CD4-positive, alpha-beta T cell treated with Interleukin-1 beta for 1 hour (primary cell): ENCODE results near the gene KLC4.
A peak's percentile ranks its signal among the peaks of the same experiment; 100 is the strongest.
"Not testable (repeated sequence)": the region's sequence is repeated elsewhere in the genome, so short reads cannot be mapped to it uniquely, and the experiment has no call there.

Experiments used
- DNase-seq, 2 donors: peaks; one replicate each; pipeline ENCODE4 v3.0.0-alpha.2; 2020 to 2022

KLC4 gene

DNA sequence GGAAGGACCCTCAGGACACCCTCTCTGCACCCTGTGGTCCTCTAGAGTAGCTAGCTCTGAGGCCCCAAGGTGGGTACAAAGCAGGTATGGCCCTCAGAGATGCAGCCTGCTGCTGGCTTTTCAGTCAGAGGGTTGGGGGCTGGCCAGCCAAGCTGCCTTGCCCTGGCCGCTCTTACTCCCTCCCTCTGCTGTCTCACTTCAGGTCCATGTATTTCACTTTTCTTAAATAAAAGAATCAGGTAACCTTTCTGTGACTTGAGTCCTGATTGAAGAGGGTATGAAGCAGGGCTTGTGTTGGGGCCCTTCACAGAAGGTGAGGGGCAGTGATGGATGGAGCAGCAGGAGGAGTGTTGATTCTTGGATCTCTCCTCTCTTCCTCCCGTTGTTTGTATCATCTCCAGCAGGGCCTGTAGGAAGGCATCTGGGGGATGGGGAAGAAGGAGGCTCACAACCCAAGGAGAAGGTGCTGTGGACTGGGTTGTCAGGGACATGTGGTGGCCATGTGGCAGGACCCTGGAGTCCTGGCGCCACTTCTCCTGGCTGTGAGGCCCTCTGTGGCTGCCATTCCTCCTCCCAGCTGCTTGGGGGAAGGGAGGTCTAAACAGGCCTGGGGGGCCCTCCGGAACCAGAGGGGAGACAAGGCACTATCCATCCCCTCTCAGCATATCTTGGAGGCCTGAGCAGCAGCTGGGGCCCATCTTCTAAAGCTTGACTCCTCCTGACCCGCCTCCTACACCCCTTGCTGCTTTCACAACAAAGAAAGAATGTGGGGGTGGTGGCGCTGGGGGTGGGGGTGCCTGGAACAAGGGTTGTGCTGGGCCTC is 15.6 kb downstream of the KLC4 start:
- DNase-seq, result no peak

DNA sequence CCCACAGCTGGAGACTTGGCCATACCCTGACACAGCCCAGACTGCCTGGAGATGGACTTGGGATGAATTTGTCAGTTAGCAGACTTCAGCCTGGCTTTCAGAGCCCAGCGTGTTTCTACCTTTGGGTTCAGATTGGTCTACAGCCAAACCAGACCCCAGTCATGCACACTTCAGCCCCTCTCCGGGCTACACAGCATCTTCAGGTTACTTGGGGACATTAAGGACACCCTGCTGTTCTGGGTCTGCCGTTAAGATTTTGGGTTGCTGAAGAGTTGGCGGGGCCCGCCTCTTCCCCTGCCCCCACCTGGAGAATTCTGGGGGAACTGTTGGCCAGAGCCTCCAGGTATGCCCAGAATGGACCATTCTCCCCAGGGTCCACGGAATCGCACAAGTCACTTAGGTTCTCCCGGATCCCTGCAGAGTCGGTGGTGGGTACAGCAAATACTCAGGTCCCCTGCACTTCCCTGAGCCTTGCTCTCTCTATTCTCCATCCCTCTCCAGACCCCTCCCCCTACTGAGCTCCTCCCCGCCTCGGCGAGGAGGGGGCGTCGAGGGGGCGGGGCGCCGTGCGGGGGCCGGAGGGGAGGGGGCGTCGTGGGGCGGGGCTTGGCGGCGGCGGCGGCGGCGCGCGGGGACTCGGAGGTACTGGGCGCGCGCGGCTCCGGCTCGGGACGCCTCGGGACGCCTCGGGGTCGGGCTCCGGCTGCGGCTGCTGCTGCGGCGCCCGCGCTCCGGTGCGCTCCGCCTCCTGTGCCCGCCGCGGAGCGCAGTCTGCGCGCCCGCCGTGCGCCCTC is 16.4 kb downstream of the KLC4 start, which contains the start of gene PTK7:
TSS of gene PTK7 (plus strand) at position 645 of the 794 bp plus-strand sequence. CDS start 175 bp downstream, outside the sequence.
- peak in 1 of 2 donors; percentile 6 for DNase-seq

DNA sequence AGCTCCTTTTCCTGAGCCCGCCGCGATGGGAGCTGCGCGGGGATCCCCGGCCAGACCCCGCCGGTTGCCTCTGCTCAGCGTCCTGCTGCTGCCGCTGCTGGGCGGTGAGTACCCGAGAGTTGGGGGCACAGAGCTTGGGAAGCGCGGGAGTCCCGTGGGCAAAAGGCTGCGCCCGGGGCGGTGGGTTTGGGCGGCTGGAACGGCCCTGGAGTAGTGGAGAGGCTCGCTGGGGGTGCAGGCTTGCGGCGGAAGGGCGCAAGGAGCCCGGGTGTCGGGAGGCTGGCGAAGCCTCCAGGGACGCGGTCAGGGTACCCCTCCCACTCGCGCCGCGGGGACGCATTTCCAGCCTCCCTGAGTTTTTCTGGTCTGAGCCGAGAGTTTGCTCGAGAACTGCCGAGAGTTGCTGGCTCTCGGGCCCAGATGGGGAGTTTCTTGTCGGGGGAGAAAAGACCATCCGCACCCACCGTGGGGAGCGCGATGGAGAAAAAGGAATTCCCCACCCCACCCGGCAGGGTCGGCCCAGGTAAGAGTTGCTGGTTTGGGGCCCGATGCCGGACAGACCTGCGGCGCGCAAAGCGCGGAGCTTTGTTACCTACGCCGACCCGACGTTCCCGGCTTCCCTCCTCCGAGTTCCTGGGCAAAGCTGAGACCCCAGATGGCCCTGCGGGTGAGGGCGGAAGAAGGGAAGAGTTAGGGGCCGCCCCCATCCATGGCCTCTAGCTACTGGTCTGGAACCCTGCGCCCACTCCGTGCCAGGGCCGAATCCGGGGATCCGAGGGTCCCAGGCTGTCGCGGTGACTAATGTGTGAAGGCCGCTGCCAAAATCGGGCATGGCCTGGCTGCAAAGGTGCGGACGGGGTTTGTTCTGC is 17.3 kb downstream of the KLC4 start:
- no peak for DNase-seq

DNA sequence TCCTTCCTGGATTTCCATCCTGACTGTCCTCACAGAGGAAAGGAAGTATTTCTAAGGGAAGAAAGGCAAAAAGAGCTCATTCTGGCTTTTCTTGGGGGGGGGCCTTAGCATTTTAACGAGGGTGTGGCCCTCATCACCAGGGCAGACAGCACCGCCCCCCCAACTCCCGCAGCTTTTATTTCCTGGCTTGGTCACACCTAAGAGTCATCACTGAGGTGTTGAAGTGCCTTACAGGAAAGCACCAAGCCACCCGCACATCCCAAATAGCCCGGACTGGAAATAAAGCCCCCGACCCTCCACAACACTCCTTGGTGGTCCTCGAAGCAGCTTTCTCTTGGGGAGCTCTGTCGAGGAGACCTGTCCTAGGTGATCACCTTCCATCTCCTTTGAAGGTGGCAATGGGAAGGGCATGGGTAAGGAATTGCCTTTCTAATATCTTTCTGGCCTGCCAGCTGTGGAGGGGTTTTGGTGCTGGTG is 17.9 kb downstream of the KLC4 start:
- no peak for DNase-seq

DNA sequence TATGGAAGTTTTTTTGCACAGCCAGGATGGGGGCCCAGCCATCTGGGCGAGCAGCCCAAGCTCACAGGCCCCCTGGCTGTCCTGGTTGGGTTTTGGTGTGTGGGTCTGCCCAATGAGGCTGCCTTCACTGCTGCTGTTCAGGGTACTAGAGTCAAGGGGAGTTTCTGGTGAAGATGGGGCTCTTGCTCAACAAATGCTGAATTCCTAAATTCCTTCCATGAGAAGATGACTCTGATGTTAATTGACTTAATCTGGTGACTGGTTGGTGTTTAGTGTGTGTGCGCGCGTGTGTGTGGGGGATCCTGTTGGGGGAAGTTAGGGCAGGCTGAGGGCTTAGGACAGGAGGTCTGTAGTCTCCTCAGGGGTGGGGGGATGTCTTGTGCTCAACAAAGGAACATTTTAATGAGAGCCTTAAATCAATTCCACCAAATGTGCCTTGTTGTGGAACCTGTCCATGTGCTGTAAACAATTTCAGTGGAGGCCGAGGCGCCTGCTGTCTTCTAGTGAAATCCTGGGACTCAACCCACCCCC is 18.6 kb downstream of the KLC4 start:
- no peak for DNase-seq

DNA sequence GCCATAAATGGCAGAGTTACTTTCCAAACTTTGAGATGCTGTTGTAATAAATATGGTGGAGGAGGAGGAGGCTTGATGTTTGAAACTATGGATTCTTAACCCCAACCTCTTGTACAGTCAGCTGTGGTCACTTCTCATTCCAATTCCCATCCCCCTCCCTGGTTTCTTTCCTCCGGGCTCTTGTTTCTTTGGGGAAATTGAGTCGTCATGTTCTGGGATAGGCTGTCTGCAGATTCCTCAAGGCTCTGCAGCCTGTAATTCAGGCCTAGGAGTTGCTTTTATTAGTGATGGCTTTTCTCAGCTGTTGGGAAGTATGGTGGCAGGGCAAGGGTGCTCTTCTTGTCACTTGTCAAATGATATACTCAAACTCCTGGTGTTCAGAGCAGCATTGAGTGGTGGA is 19.3 kb downstream of the KLC4 start:
- DNase-seq, result no peak

DNA sequence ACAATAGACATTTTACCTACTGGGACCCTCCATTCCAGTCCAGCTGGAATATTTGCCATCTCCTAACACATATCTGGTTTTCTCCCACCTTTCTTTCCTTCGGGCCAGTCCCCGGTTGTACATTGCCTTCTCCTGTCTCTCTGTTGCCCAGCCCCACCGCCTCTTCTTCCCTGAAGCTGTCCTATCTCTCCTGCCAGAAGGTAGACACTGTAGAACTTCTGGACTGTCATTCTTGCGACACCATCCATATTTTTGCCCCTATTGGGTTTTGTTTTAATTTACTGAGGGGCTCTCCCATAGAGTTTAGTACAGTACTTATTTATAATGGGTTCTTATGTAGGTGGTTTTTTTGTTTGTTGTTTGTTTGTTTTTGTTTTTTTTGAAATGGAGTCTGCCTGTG is 21.6 kb downstream of the KLC4 start:
- no peak for DNase-seq

DNA sequence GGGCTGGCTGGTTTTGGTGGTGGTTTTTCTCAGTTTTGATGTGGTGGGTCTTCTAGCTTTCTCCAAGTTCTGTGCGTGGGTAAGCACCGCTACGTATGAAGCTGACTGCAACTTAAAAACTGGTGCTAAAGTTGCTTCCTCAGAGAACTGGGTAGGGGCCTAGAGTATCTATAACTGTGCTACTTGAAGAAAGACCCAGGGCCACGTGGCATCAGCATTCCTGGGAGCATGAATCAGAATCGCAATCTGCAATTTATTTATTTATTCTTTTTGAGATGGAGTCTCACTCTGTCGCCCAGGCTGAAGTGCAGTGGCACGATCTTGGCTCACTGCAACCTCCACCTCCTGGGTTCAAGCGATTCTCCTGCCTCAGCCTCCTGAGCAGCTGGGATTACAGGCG is 22.5 kb downstream of the KLC4 start:
- DNase-seq, result not testable (repeated sequence)

DNA sequence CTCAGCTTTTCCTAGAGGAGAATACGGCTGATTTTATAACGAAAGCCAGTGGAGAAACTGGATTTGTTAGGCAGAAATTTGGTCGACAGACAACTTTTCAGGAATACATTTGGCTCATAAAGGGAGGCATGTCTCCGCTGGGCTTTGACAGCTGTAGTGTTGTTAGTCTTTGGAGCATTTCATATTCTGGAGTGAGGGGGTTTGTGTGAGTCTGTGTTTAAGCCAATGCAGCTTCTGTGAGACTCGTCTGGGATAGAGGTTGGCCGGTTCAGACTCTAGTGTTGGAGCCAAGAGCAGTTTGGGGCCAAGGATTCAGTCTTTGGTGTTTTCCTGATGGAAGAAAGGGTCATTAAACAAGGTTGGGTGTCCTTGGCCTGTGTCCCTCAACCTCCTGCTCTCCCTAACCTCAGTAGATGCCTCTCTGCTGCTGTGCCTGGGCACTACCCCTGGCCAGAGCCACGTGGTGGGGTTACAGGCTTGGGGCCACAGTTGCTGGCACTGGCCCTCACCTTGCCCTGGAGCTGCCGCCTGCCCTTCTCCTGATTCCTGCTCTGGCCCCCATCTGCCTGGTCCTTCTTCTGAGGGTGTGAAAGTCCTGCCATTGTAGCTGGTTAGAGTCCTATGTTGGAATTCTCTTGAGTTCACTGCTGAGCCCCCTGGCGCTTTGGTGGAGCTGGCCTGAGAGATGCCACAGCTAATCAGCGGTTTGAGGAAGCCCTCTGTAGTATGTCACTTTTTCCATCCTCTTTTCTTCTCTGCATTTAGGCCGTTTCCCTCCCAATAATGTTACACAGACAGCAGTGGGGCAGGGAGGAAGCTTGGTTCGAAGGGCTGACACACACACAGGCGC is 23.6 kb downstream of the KLC4 start:
- DNase-seq, result no peak

DNA sequence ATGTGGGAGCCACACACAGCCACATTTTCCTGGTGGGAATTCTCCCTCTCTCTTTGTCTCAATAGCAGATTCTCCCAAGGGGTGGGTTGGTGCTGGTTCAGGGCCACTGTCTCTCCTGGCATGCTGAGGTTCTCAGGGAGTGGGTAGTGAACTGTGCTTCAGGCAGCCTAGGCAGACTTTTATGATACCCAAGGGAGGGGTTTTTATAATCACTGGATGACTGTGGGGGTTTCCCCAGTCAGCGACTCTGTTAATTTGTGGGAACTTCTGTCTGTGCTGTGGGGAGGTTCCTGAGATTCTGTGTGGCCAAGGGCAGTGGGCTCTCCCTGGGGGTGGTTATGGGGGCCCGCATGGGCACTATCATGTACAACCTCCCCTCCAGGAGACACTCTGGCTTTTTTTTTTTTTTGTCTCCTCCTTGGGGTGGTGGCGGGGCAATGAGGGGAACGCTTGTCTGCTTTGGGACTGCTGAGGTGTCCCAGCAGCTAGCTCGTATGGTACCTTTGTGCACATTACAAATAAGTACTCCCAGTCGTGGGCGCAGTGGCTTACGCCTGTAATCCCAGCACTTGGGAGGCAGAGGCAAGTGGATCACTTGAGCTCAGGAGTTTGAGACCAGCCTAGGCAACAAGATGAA is 26.7 kb downstream of the KLC4 start:
- no peak for DNase-seq

DNA sequence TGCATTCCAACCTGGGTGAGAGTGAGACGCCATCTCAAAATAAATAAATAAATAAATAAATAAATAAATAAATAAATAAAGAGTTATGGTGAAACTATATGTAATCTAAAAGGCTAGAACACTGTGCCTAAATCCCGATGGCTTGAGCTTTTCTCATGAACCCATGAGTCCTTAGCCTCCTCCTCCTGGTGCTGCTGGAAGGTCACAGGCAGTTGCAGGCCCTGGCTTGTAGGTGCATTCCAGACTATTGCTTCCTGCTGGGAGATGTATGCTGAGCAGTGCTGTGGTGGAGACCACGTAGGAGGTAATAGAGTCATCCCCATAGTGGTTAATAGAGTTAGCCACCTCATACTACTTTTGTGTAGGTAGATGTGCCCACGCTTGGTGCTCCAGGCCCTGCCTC is 29.2 kb downstream of the KLC4 start:
- DNase-seq, result no peak

DNA sequence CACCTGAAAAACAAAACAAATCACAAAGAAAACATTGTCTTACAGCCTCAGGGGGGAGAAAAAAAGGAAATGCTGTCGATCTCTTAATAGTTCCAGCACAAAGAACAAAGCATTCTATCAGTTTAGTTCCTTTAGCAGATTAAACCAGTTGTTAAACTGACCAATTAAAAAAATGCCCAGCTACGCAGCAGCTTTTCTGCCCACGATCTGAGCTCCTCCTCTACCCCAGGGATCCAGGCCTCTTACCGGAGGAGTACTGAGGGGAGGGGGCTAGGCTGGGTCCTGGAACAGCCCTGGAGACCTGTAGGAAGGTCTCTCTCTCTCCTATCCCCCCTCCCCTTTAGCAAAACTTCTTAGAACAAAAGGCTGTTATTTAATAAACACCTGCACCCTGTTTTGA is 30.0 kb downstream of the KLC4 start:
- no peak for DNase-seq

DNA sequence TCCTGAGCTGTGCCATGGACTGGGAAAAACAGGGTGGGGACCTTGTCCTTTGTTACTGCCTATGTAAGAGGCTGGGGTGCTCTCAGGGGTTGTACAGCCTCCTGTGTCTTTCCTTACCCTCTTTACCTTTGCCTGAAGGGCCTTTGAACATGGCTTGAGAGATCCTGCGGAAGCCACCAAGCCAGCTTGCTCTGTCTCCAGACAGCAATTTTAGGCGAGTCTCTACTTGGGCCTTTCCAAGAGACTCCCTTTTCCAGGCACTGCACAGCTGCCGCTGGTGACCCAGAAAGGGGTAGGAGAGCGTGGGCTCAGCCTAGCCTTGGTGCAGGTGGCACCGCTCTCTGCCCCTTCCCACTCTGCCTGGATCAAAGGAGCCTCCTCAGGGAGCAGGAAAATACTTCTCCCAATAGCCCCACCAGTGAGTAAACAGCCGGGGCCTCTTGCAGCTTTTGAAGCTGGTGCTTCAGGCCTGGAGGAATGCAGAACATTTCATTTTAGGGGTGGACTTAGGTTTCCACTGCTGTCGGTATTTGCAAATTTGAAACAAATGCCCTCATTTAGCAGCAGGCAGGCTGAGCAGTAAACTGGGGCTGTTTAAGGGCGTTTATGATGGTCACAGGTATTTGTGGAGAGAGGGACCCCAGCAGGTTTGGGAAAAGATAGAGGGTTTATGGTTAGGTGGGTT is 30.6 kb downstream of the KLC4 start:
- DNase-seq, result no peak

DNA sequence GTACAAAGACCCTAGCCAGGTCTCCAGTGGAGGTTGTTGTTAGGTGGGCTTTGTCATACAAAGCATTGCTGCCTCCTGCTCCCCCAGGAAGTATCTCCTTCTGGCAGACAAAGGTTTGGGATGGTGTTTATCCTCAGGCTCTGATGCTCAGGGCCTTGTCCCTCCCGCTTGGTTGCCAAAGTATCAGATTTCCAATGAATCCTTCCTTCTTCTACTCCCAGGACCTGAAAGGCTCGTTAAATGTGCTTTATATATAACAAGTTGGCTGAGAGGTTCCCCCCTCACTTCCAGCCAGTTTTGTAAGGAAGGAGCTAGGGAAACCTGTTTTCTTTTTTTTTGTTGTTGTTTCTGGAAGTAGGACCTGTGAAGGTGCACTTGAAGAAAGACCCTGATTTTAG is 31.1 kb downstream of the KLC4 start:
- no peak for DNase-seq

DNA sequence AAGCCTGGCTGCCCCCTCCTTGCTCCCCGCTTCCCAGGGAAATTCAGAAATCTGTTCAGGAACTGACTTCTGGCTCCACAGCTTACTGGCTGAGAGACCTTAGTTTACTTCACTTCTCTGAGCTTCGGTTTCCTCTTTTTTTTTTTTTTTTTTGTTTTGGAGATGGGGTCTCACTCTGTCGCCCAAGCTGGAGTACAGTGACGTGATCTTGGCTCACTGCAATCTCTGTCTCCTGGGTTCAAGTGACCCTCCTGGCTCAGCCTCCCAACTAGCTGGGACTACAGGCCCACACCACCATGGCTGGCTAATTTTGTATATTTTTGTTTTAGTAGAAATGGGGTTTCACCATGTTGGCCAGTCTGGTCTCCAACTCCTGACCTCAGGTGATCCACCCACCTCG is 31.6 kb downstream of the KLC4 start:
- DNase-seq, result no peak

DNA sequence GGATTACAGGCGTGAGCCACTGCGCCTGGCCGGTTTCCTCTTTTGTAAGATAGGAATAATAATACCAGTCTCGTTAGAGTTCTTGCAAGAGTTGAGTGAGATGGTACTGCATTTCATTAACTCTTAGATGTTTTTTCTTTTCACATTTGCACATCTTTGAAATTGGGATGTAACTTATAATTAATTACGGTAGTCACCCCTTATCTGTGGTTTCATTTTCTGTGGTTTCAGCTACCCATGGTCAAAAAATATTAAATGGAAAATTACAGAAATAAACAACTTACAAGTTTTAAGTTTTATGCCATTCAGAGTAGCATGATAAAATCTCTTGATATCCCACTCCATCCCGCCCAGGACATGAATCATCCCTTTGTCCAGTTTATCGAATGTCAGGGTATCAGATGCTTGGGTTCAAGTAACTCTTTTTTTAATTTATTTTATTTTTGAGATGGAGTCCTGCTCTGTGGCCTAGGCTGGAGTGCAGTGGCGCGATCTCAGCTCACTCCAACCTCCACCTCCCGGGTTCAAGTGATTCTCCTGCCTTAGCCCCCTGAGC is 32.1 kb downstream of the KLC4 start:
- DNase-seq, result no peak

DNA sequence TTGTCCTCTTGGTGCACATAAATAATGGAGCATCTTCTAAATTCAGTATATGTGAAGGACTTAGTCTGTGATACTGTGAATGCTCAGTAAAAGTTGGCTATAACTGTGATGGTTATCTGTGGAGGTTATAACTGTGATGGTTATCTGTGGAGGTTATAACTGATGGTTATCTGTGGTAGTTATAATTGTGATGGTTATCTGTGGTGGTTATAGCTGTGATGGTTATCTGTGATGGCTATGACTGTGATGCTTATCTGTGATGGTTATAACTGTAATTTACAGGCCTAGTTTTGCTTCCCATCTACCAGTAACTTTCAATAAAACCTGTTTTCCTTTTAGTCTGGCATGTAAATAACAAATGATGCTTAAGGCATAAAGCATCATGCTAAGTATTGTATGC is 33.2 kb downstream of the KLC4 start:
- no peak for DNase-seq

DNA sequence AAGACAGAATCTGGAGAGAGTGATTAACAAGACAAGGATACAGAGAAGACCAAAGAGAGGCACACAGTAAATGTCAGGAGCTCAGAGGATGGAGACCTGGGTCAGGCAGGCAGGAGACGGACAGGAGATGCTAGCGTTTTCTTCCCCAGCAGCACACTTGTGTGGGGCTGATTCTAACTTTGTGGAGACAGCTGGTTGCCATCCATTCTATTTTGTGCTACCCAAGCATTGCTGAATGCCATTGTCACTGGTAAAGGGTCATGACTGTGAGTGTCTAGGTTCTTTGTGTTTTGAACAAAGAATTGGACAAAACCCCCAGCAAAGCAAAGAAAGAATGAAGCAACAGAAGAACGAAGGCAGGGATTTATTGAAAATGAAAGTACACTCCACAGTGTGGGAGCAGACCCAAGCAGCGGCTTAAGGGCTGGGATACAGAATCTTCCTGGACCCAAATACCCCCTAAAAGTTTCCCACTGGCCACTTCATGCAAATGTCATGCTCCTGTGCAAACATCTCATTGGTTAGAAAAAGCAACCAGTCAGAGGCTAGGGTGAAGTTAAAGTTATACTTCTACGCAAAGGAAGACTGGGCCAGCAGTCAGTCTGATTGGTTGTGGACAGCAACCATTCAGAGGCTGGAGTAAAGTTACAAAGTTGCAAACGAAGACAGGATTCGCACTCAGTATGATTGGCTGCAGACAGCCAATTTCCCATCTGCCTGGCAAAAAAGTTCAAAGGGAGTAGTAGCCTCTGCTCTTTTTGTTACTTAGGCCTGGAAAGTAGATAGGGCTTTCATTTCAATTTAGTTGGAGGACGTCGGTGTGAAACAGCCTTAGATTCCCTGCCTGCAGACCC is 34.2 kb downstream of the KLC4 start:
- DNase-seq, result peak in 1 of 2 donors; percentile 14

DNA sequence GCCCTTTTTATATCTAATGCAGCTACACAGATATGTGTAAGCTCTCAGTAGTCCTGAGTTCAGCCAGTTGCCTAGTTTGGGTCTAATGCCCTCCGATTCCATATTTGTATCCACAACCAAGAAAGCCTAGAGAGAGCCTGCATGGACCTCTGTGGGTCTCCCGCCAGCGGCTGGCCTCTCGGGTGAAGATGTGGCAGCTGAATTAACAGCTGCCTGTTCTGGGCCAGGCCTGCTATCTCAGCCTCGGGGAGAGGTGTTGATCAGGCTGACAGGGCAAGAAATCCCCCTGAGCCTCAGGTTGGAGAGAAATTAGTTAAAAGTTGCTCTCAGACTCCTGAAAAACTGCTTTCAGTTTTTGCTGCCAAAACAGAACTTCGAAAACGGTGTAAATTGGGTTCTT is 36.5 kb downstream of the KLC4 start:
- DNase-seq, result no peak
